Thymus (tissue), 11 donors: ENCODE measurements around the gene TSGA10. TPM values are rescaled to one million over a fixed set of nuclear protein-coding genes. Genes with fewer than 3 reads are reported as not detected.

ENCODE experiments used
- DNase-seq, 9 donors: peaks; one replicate each; pipeline ENCODE4 v3.0.0-alpha.2; 2013; ENCODE audit warnings: low spot score in 9 of 9, low read depth in 6 of 9, missing footprints in 1 of 9
- H3K27ac ChIP-seq, 2 donors: one replicate each; pipeline ENCODE4 v1.5.1; 2013; ENCODE audit warnings: control low read depth in 1 of 2, low read depth in 1 of 2, low read length in 1 of 2, mild to moderate bottlenecking in 1 of 2, moderate library complexity in 1 of 2
- H3K27me3 ChIP-seq, 2 donors: one replicate each; pipeline ENCODE4 v1.5.1; 2013; ENCODE audit warnings: low read length in 1 of 2; ENCODE audit not compliant: control insufficient read depth in 2 of 2, insufficient read depth in 1 of 2
- H3K36me3 ChIP-seq, 2 donors: one replicate each; pipeline ENCODE4 v1.5.1; 2013; ENCODE audit warnings: low read length in 1 of 2, mild to moderate bottlenecking in 1 of 2, moderate library complexity in 1 of 2; ENCODE audit not compliant: control insufficient read depth in 2 of 2, insufficient read depth in 2 of 2
- H3K4me1 ChIP-seq, 2 donors: one replicate each; pipeline ENCODE4 v1.5.1; 2013; ENCODE audit warnings: low read length in 2 of 2; ENCODE audit not compliant: control insufficient read depth in 2 of 2, insufficient read depth in 2 of 2
- H3K4me3 ChIP-seq, 2 donors: one replicate each; pipeline ENCODE4 v1.5.1; 2013; ENCODE audit warnings: low read length in 2 of 2, control low read depth in 1 of 2, mild to moderate bottlenecking in 1 of 2
- H3K9me3 ChIP-seq, 2 donors: one replicate each; pipeline ENCODE4 v1.5.1; 2013; ENCODE audit warnings: low read length in 1 of 2, mild to moderate bottlenecking in 1 of 2; ENCODE audit not compliant: control insufficient read depth in 2 of 2, insufficient read depth in 1 of 2
- WGBS: extraction: QIAGEN DNeasy Blood & Tissue Kit; methylation state at CpG from one replicate; pipeline ENCODE4 v1.1.7; 2013; 5-methylcytosine and 5-hydroxymethylcytosine counted together
- polyA plus RNA-seq: library from polyadenylated mRNA; stranded (reverse); fragments of 200-250 nt; gene quantifications from one replicate; pipeline ENCODE4 v1.2.3, GENCODE V29; 2013
- total RNA-seq: library from RNA; stranded (reverse); fragments of 120-200 nt; gene quantifications from one replicate; pipeline ENCODE4 v1.2.4, GENCODE V29; 2013
- donor health status: healthy.

The TSGA10 gene
- total and polyA plus RNA-seq, 2 donors = 6.8 to 8.9 TPM

- Histone ChIP-seq H3K9me3 (no peaks in the 10 kb centered on the region), H3K4me1 (peaks cover 0 to 4% of the 10 kb centered on the region in 2 donors), H3K27me3 (no peaks in the 10 kb centered on the region), H3K4me3 (no peak overlapping the region), H3K27ac (no peak overlapping the region), H3K36me3 (peaks cover 5 to 37% of the 10 kb centered on the region in 2 donors)
- DNase-seq = no peak
Measured at GRCh38 chr2:99187011-99187410, 32.3 kb upstream of the TSGA10 start.

GRCh38 chr2:99184811-99185210, 30.1 kb upstream of the TSGA10 start:
- DNase-seq = no peak
- H3K36me3 ChIP-seq = peaks cover 0 to 23% of the 10 kb centered on the region in 2 donors
- H3K4me1 ChIP-seq = peaks cover 6 to 12% of the 10 kb centered on the region in 2 donors
- H3K27me3 ChIP-seq = no peaks in the 10 kb centered on the region
- 81% methylated on average over 6 of the region's 6 CpGs for WGBS
- H3K4me3 ChIP-seq = no peak overlapping the region
- H3K27ac ChIP-seq = no peak overlapping the region
- no peaks in the 10 kb centered on the region for H3K9me3 ChIP-seq

- Histone ChIP-seq H3K4me1 (peaks cover 8 to 20% of the 10 kb centered on the region in 2 donors), H3K27me3 (no peaks in the 10 kb centered on the region), H3K27ac (no peak overlapping the region), H3K4me3 (no peak overlapping the region), H3K36me3 (peaks cover 0 to 11% of the 10 kb centered on the region in 2 donors), H3K9me3 (no peaks in the 10 kb centered on the region)
- WGBS = 97% methylated on average over 3 of the region's 3 CpGs
- DNase-seq = no peak
Measured at GRCh38 chr2:99183025-99183424, 28.3 kb upstream of the TSGA10 start.

GRCh38 chr2:99181624-99182000, 26.9 kb upstream of the TSGA10 start:
- Histone ChIP-seq H3K36me3 (no peaks in the 10 kb centered on the region), H3K27ac (no peak overlapping the region), H3K4me1 (peaks cover 8 to 20% of the 10 kb centered on the region in 2 donors), H3K27me3 (no peaks in the 10 kb centered on the region), H3K4me3 (peak overlapping the region; percentile 85 to 94), H3K9me3 (no peaks in the 10 kb centered on the region)
- DNase-seq = peak in 4 of 9 donors; percentile 2 to 31 (median 16)
- 5% methylated on average over 4 of the region's 4 CpGs for WGBS

- H3K36me3 ChIP-seq = no peaks in the 10 kb centered on the region
- H3K4me1 ChIP-seq = peaks cover 8 to 20% of the 10 kb centered on the region in 2 donors
- peak within 1 kb of the TSS; percentile 85 to 94 for H3K4me3 ChIP-seq
- peak within 1 kb of the TSS; percentile 70 to 88 for H3K27ac ChIP-seq
- WGBS = under 1% methylated on average over 39 of the region's 39 CpGs
- no peaks in the 10 kb centered on the region for H3K9me3 ChIP-seq
- peak; percentile 88 to 97 (median 94) for DNase-seq
- H3K27me3 ChIP-seq = no peaks in the 10 kb centered on the region
Measured at GRCh38 chr2:99180755-99181623, 26.2 kb upstream of the TSGA10 start, which contains the start of the genes MITD1 and MRPL30. Gene MITD1, minus strand, starts transcription at chr2:99181058. Its CDS starts 77 bp downstream, at chr2:99180981. Gene MRPL30, plus strand, starts transcription at chr2:99181184. Its CDS starts 5,020 bp downstream, at chr2:99186204.

- H3K4me3 ChIP-seq = no peak overlapping the region
- 98% methylated on average over 8 of the region's 8 CpGs for WGBS
- H3K36me3 ChIP-seq = peaks cover 20 to 37% of the 10 kb centered on the region in 2 donors
- no peak overlapping the region for H3K27ac ChIP-seq
- no peak for DNase-seq
- H3K9me3 ChIP-seq = no peaks in the 10 kb centered on the region
- no peaks in the 10 kb centered on the region for H3K27me3 ChIP-seq
- no peaks in the 10 kb centered on the region for H3K4me1 ChIP-seq
Measured at GRCh38 chr2:99171377-99172140, 16.8 kb upstream of the TSGA10 start.

DNA sequence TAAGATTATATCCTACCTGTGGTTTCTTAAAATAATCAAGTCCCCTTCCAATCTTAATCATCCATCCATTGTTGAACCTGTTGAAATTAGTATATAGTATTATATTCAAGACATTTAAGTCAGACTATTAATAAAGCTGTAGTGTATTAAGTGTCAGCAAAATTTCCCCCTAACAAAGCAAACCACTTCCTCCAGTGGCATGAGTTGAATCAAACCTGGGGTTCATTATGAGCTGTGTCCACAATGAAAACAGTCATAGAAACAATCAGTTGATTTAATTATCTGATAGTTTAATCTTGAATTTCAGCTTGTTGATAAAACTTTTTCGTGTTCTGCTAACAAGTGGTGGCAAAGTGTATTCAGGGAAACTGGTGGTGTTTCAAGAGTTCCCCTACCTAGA, 14.8 kb upstream of the TSGA10 start:
- no peaks in the 10 kb centered on the region for H3K27me3 ChIP-seq
- no peak overlapping the region for H3K4me3 ChIP-seq
- H3K36me3 ChIP-seq = peaks cover 20 to 39% of the 10 kb centered on the region in 2 donors
- H3K9me3 ChIP-seq = no peaks in the 10 kb centered on the region
- H3K4me1 ChIP-seq = no peaks in the 10 kb centered on the region
- 93% methylated on average over 1 of the region's 1 CpG for WGBS
- DNase-seq = no peak
- H3K27ac ChIP-seq = no peak overlapping the region

DNA sequence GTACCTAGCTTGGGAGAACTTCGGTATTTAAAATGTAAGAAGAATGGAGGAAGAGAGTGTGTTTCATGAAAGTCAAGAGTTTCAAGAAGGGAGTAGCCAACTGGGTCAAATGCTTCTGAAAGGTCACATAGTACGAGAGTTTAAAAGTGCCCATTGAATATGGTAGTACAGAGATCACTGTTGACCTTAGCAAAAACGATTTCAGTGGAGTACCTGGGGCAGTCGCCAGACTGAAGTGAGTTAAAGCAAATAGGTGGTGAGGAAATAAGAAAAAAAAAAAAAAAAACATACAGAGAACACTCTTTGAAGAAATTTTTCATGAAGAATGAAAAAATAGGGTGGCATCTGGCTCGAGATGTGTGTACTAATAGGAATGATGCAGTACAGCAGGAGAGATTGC, 11.5 kb upstream of the TSGA10 start:
- no peak for DNase-seq
- H3K27ac ChIP-seq = no peak overlapping the region
- H3K36me3 ChIP-seq = peaks cover 17 to 27% of the 10 kb centered on the region in 2 donors
- H3K9me3 ChIP-seq = no peaks in the 10 kb centered on the region
- no peaks in the 10 kb centered on the region for H3K4me1 ChIP-seq
- 98% methylated on average over 5 of the region's 5 CpGs for WGBS
- no peaks in the 10 kb centered on the region for H3K27me3 ChIP-seq
- H3K4me3 ChIP-seq = no peak overlapping the region

DNA sequence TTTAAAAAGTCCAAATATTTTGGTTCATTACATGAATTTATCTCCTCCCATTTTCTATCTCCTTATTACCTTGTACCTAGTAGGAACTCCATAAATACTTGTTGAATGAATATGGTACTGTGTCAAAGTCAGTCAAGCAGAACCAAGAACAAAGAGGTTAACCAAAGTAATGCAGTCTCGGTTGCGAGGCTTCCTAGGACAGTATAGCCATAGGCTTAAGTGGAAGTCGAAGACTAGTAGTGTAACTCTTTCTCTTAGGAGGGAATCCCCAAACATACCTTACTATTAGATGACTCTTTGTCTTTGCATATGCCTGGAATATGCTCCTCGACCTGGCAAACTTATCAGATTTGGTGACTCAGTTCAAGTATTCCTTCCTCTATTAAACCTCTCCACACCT, 4.9 kb upstream of the TSGA10 start:
- WGBS = 97% methylated on average over 4 of the region's 4 CpGs
- Histone ChIP-seq H3K27ac (no peak overlapping the region), H3K4me3 (no peak overlapping the region), H3K9me3 (no peaks in the 10 kb centered on the region), H3K27me3 (no peaks in the 10 kb centered on the region), H3K36me3 (peaks cover 3 to 8% of the 10 kb centered on the region in 2 donors), H3K4me1 (peaks cover 3 to 5% of the 10 kb centered on the region in 2 donors)
- no peak for DNase-seq
